ENCODE data around the gene NEDD9.
A peak's percentile ranks its signal among the peaks of the same experiment; 100 is the strongest.

Gene NEDD9

GRCh38 chr6:11198663-11199603, 33.5 kb downstream of the NEDD9 start:
- DNase-seq: no peak

- DNase-seq: no peak
Observed at GRCh38 chr6:11197850-11198249, 34.6 kb downstream of the NEDD9 start.

- DNase-seq: no peak
Observed at GRCh38 chr6:11197175-11197536, 35.3 kb downstream of the NEDD9 start.

- no peak for DNase-seq
Observed at GRCh38 chr6:11196511-11197174, 35.8 kb downstream of the NEDD9 start.

- DNase-seq: no peak
Observed at GRCh38 chr6:11194356-11195218, 37.9 kb downstream of the NEDD9 start.

- no peak for DNase-seq
Observed at GRCh38 chr6:11193434-11193833, 39.0 kb downstream of the NEDD9 start.

- no peak for DNase-seq
Observed at GRCh38 chr6:11192167-11192566, 40.3 kb downstream of the NEDD9 start.

GRCh38 chr6:11190625-11191245, 41.7 kb downstream of the NEDD9 start:
- DNase-seq: no peak

GRCh38 chr6:11189865-11190624, 42.4 kb downstream of the NEDD9 start:
- no peak for DNase-seq

- no peak for DNase-seq
Observed at GRCh38 chr6:11188161-11188915, 44.1 kb downstream of the NEDD9 start.

GRCh38 chr6:11187301-11187700, 45.2 kb downstream of the NEDD9 start:
- DNase-seq: no peak

- DNase-seq: no peak
Observed at GRCh38 chr6:11185204-11185842, 47.1 kb downstream of the NEDD9 start.

GRCh38 chr6:11183761-11184362, 48.6 kb downstream of the NEDD9 start:
- DNase-seq: no peak

- no peak for DNase-seq
Observed at GRCh38 chr6:11181478-11182136, 50.9 kb downstream of the NEDD9 start.

GRCh38 chr6:11179419-11180202, 52.9 kb downstream of the NEDD9 start:
- DNase-seq: no peak

GRCh38 chr6:11179088-11179418, 53.4 kb downstream of the NEDD9 start:
- no peak for DNase-seq

- no peak for DNase-seq
Observed at GRCh38 chr6:11177271-11177670, 55.2 kb downstream of the NEDD9 start.

GRCh38 chr6:11174242-11174611, 58.2 kb downstream of the NEDD9 start:
- peak; percentile 50 to 74 (median 70) for DNase-seq
